Right lobe of liver (tissue), 6 donors: Measurements from ENCODE around the gene PALB2. TPM values are rescaled to one million over a fixed set of nuclear protein-coding genes. Genes with fewer than 3 reads are reported as not detected.

Experiments used
- ATAC-seq, 4 donors: fragments of 200-7000 bp; cut with Tn5 transposase; one replicate each; pipeline ENCODE4 v1.9.1; 2020; ENCODE audit warnings: mild to moderate bottlenecking in 4 of 4, moderate library complexity in 4 of 4
- DNase-seq, 3 donors: peaks; one replicate each; pipeline ENCODE4 v3.0.0-alpha.2; 2020
- H3K27ac ChIP-seq, 3 donors: fragments of 200-600 bp; one replicate each; pipeline ENCODE4 v1.8.0; 2022
- H3K27me3 ChIP-seq, 2 donors: fragments of 200-600 bp; one replicate each; pipeline ENCODE4 v1.8.0; 2022
- H3K36me3 ChIP-seq, 4 donors: fragments of 200-600 bp; sonication (generic) in 1 of 4; one replicate each; pipeline versions ENCODE4 v1.5.1 to v1.8.0; 2017 to 2022; ENCODE audit warnings: control low read depth in 1 of 4
- H3K4me1 ChIP-seq, 4 donors: fragments of 200-600 bp; sonication (generic) in 1 of 4; one replicate each; pipeline versions ENCODE4 v1.5.1 to v1.8.0; 2017 to 2022; ENCODE audit warnings: control low read depth in 1 of 4
- H3K4me3 ChIP-seq, 3 donors: fragments of 200-600 bp; one replicate each; pipeline ENCODE4 v1.8.0; 2022
- H3K9me3 ChIP-seq, 4 donors: fragments of 200-600 bp; sonication (generic) in 1 of 4; one replicate each; pipeline versions ENCODE4 v1.5.1 to v1.8.0; 2017 to 2022; ENCODE audit warnings: control low read depth in 1 of 4
- POLR2A ChIP-seq: fragments of 450-650 bp; IDR thresholded peaks from one replicate; pipeline ENCODE4 v1.6.1; 2017; ENCODE audit warnings: antibody characterized with exemption, mild to moderate bottlenecking
- WGBS: methylation state at CpG from one replicate; pipeline ENCODE4 v1.1.6; 2018; ENCODE audit warnings: low coverage, low lambda C conversion rate; ENCODE audit not compliant: insufficient coverage; ENCODE audit errors: missing lambda C conversion rate; 5-methylcytosine and 5-hydroxymethylcytosine counted together
- intact Hi-C, 2 donors: fragments of 100-400 bp; cut with DNase I; formaldehyde crosslinking; loops; one replicate each; pipeline versions ENCODE4 v1.11.2 to v1.14.1; 2022
- total RNA-seq, 6 experiments: library from RNA; depleted of rRNA in 2 of 6; stranded (reverse); fragments of >200 nt in 2 of 6; fragmentation: NEBNext Ultra II Directional in 3 of 6; extraction: Animal tissue kit (Norgen Biotek cat#: 25700) in 3 of 6; gene quantifications; one replicate each; pipeline versions ENCODE4 v1.1.0 to v1.2.4, GENCODE V29; 2016 to 2023
- TF ChIP-seq, protein P1 (sequence below), 4 donors: fragments of 200-600 bp in 3 of 4; fragments of 450-650 bp in 1 of 4; IDR thresholded peaks; one replicate each; pipeline versions ENCODE4 v1.5.1 to v1.8.0; 2016 to 2022; ENCODE audit warnings: antibody characterized with exemption in 4 of 4, mild to moderate bottlenecking in 2 of 4
- donor health status: DM: no; HTN: yes; CAD: no.
- donor health status: DM: no; HTN: no; CAD: no.
- donor health status: DM: no; HTN: no; CAD: no.
- donor health status: DM: no; HTN: yes; CAD: no.
- donor health status: DM: no; HTN: yes; CAD: no.

Gene PALB2
- total RNA-seq, 6 experiments from 2014 or later, result 4.3 to 7.7 (median 5.4) TPM

DNA sequence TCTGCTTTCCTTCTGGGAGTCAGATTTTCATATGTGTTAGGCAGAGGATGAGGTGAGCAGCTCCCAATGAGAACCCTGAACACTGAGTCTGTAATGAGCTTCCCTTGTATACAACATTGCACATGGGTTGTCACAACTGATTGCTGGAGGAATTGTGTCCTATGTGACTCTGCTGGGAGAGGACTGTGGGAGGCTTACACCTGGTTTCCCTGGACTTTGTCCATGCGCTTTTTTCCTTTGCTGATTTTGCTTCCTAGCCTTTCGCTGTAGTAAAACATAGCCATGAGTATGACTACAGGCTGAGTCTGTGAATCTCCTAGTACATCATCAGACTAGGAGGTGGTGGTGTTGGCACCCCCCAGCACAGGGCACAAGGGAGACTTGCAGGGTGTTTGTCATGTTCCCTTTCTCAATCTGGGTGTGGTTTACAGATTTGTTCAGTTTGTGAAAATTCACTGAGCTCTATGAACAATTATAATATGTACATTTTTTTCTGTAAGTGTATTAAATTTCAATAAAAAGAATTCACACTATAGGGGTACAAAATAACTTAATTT, 35.9 kb upstream of the PALB2 start:
- TF ChIP-seq, protein P1, sequence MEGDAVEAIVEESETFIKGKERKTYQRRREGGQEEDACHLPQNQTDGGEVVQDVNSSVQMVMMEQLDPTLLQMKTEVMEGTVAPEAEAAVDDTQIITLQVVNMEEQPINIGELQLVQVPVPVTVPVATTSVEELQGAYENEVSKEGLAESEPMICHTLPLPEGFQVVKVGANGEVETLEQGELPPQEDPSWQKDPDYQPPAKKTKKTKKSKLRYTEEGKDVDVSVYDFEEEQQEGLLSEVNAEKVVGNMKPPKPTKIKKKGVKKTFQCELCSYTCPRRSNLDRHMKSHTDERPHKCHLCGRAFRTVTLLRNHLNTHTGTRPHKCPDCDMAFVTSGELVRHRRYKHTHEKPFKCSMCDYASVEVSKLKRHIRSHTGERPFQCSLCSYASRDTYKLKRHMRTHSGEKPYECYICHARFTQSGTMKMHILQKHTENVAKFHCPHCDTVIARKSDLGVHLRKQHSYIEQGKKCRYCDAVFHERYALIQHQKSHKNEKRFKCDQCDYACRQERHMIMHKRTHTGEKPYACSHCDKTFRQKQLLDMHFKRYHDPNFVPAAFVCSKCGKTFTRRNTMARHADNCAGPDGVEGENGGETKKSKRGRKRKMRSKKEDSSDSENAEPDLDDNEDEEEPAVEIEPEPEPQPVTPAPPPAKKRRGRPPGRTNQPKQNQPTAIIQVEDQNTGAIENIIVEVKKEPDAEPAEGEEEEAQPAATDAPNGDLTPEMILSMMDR (IDR thresholded peaks at IDR 0.05), result no peak
- no peak for TF ChIP-seq POLR2A
- DNase-seq (no peak), ATAC-seq (no peak)
- H3K36me3 ChIP-seq, result peaks cover 0 to 4% (median 0%) of the 10 kb centered on the region in 4 donors
- no peaks in the 10 kb centered on the region for H3K9me3 ChIP-seq
- no peak overlapping the region for H3K27ac ChIP-seq
- WGBS, result 94% methylated on average over 2 of the region's 2 CpGs
- intact Hi-C loops, result no loop called here
- H3K4me3 ChIP-seq, result no peak overlapping the region
- no peaks in the 10 kb centered on the region for H3K27me3 ChIP-seq
- peaks cover 0 to 6% (median 0%) of the 10 kb centered on the region in 4 donors for H3K4me1 ChIP-seq

DNA sequence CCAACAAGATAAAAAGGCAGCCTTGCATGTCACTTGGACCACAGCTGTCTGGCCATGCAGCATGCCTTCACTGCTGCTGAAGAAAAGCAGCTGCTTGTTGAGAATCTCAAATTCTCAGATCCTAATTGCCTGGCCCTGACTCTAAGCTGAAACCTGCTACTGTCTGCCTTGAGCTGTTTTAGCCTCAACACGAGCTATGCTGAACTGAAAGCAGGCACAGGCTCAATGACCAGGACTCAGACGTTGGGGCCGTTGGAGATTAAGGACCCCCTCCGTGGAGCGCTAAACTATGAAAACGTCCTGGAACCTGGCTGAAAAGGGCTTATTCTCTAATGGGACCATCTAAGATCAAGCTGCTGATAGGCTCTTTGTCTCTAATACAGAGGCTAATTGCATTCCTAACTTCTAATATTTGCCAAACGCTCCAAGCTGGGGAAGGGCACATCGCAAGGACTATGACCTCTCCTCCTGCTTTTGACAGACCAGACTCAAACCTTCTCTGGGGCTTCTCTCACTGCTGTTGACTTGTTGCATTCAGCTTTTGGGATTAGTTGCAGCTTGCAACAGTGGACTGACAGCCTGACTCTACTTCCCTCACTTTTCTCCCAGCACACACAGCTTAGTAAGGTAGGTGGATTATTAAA, 33.0 kb upstream of the PALB2 start:
- ATAC-seq, result no peak
- Histone ChIP-seq H3K4me3 (no peak overlapping the region), H3K4me1 (peaks cover 0 to 4% (median 0%) of the 10 kb centered on the region in 4 donors), H3K36me3 (peaks cover 0 to 5% (median 0%) of the 10 kb centered on the region in 4 donors), H3K9me3 (no peaks in the 10 kb centered on the region), H3K27ac (no peak overlapping the region), H3K27me3 (no peaks in the 10 kb centered on the region)
- DNase-seq, result no peak
- WGBS, result 84% methylated on average over 6 of the region's 8 CpGs
- intact Hi-C loops, result no loop called here
- no peak for TF ChIP-seq POLR2A
- TF ChIP-seq, protein P1 (IDR thresholded peaks at IDR 0.05), result no peak

DNA sequence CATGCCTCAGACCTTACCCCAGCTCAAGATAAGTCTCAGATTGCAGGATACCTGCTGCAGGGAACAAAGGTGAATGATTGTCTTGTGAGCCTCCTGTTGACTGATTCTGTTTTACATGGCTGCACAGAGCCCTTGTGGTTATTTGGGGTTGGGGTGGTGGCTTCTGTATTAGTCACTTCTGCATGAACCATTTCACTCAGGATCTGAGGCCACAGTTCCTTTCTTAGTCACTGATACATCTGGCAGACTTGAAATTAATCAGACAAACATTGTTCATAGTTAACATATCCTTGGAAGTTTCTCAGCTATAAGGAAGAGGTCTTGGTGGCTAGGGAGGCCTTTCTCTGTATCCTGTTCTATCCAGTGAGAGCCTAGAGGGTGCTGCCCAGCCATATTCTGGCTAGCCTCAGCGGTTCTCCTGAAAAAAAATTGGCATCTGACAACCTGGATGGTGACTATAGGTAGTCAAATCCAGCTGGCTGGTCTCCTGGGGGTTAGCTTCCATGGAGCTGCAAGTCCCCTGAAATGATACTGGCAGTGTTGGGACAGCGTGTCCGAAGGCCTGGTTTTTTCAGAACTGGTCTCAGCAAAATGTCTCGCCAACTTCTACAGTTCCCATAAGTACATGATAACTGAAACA, 29.1 kb upstream of the PALB2 start:
- H3K27ac ChIP-seq, result no peak overlapping the region
- TF ChIP-seq, protein P1 (IDR thresholded peaks at IDR 0.05), result no peak
- TF ChIP-seq POLR2A, result no peak
- WGBS, result 100% methylated on average over 3 of the region's 4 CpGs
- H3K9me3 ChIP-seq, result no peaks in the 10 kb centered on the region
- DNase-seq (no peak), ATAC-seq (no peak)
- no peak overlapping the region for H3K4me3 ChIP-seq
- intact Hi-C loops, result no loop called here
- H3K4me1 ChIP-seq, result no peaks in the 10 kb centered on the region
- H3K27me3 ChIP-seq, result no peaks in the 10 kb centered on the region
- peaks cover 0 to 43% (median 4%) of the 10 kb centered on the region in 4 donors for H3K36me3 ChIP-seq

DNA sequence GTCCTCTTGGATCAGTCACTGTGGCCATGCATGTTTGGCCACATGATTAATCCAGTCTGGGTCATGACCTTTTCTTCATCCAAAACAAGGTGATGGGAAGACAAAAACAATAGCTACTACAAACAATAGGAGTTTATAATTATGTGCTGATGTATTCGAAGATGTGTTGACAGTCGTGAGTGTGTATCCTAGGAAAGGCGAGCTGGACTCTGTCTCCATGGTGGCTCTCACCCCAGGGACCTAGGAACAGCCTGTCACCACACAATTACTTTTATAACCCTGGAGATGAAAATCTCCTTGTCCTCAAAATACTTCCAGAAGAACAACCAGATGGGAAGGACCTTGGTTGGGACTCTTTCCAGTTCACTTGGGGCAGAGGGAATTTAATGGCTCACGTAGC, 27.8 kb upstream of the PALB2 start:
- ATAC-seq, result no peak
- WGBS, result 100% methylated on average over 3 of the region's 4 CpGs
- Histone ChIP-seq H3K27me3 (no peaks in the 10 kb centered on the region), H3K4me3 (no peak overlapping the region), H3K4me1 (no peaks in the 10 kb centered on the region), H3K27ac (no peak overlapping the region), H3K36me3 (peaks cover 5 to 56% (median 10%) of the 10 kb centered on the region in 4 donors), H3K9me3 (no peaks in the 10 kb centered on the region)
- TF ChIP-seq, protein P1 (IDR thresholded peaks at IDR 0.05), result no peak
- no peak for TF ChIP-seq POLR2A
- intact Hi-C loops, result no loop called here
- DNase-seq, result no peak
